IMR-90 (cell line): ENCODE results near the gene CLEC4D.

ENCODE experiments used
- BHLHE40 ChIP-seq: fragments of 150-350 bp; IDR thresholded peaks from 2 replicates; pipeline ENCODE4 v1.6.1; 2016; ENCODE audit warnings: mild to moderate bottlenecking, low read depth, low read length
- CEBPB ChIP-seq: IDR thresholded peaks from 2 replicates; pipeline ENCODE4 v1.6.1; 2012; ENCODE audit warnings: low read depth, low read length, improper control_type of control experiment
- CTCF ChIP-seq: conservative IDR thresholded peaks from 2 replicates; pipeline ENCODE4 v1.5.1; 2012; ENCODE audit warnings: mild to moderate bottlenecking, low read depth, low read length, improper control_type of control experiment
- FOS ChIP-seq: fragments of 150-350 bp; IDR thresholded peaks from 2 replicates; pipeline ENCODE4 v1.6.1; 2016; ENCODE audit warnings: low read depth, low read length
- MAFK ChIP-seq: IDR thresholded peaks from 2 replicates; pipeline ENCODE4 v1.6.1; 2012; ENCODE audit warnings: low read depth, low read length, improper control_type of control experiment
- MAZ ChIP-seq: IDR thresholded peaks from 2 replicates; pipeline ENCODE4 v1.6.1; 2012; ENCODE audit warnings: low read depth, mild to moderate bottlenecking, low read length, improper control_type of control experiment, moderate library complexity, borderline replicate concordance
- MXI1 ChIP-seq: IDR thresholded peaks from 2 replicates; pipeline ENCODE4 v1.6.1; 2012; ENCODE audit warnings: low read depth, mild to moderate bottlenecking, low read length, moderate library complexity, borderline replicate concordance
- POLR2A ChIP-seq: IDR thresholded peaks from 2 replicates; pipeline ENCODE4 v1.6.1; 2012; ENCODE audit warnings: mild to moderate bottlenecking, low read depth, low read length
- RAD21 ChIP-seq: IDR thresholded peaks from 2 replicates; pipeline ENCODE4 v1.6.1; 2012; ENCODE audit warnings: low read length, improper control_type of control experiment
- RCOR1 ChIP-seq: IDR thresholded peaks from 2 replicates; pipeline ENCODE4 v1.6.1; 2012; ENCODE audit warnings: mild to moderate bottlenecking, low read length, improper control_type of control experiment; ENCODE audit not compliant: insufficient replicate concordance
- RFX5 ChIP-seq: IDR thresholded peaks from 2 replicates; pipeline ENCODE4 v1.8.0; 2012; ENCODE audit warnings: low read depth, mild to moderate bottlenecking, low read length, moderate library complexity
- SMC3 ChIP-seq: fragments of 150-350 bp; IDR thresholded peaks from 2 replicates; pipeline ENCODE4 v1.6.1; 2016; ENCODE audit warnings: low read depth, mild to moderate bottlenecking, antibody characterized with exemption, low read length, moderate library complexity
- USF2 ChIP-seq: fragments of 150-350 bp; IDR thresholded peaks from 2 replicates; pipeline ENCODE4 v1.6.1; 2017; ENCODE audit warnings: mild to moderate bottlenecking, antibody characterized with exemption, low read length, low read depth

GRCh38 chr12:8519171-8519570 is 5.9 kb downstream of the CLEC4D start:
- TF ChIP-seq BHLHE40 (no peak), CTCF (no peak), POLR2A (no peak), RFX5 (no peak), FOS (no peak), SMC3 (no peak), MXI1 (no peak), RCOR1 (no peak), RAD21 (no peak), USF2 (no peak), CEBPB (no peak), MAFK (no peak), MAZ (no peak)
